Heart left ventricle (tissue), 13 donors: ENCODE data around the gene SCYL1.

Source experiments
- POLR2A ChIP-seq, 2 donors: fragments of 450-650 bp; IDR thresholded peaks; one replicate each; pipeline ENCODE4 v1.6.1; 2017; ENCODE audit warnings: antibody characterized with exemption in 2 of 2, mild to moderate bottlenecking in 2 of 2, moderate library complexity in 2 of 2
- TF ChIP-seq, protein P1 (sequence below), 12 donors: fragments of 200-600 bp; sonication (generic) in 4 of 12; IDR thresholded peaks; one replicate each; pipeline versions ENCODE4 v1.5.0 to v1.8.0; 2018 to 2022; ENCODE audit warnings: antibody characterized with exemption in 12 of 12, mild to moderate bottlenecking in 5 of 12
- donor health status: ischemic (EF 13 %, LVEDD 7.1; RV severe dilation, severe dysfunction).
- donor health status: DM: no; HTN: yes; CAD: no.
- donor health status: DM: no; HTN: no; CAD: no.
- donor health status: ischemic (EF 25% LVEDD 6.9; RV normal size, moderate dysfunction).
- donor health status: ischemic (EF 25% LVEDD 5.7; RV mildly dilated, moderate dysfunction).
- donor health status: ischemic (EF 35%, LVEDD 5.7; RV mildly dilated, moderate dysfunction).
- donor health status: nonischemic (EF 11% LVEDD 7.7; RV severe dilation, severe dysfunction).
- donor health status: DM: yes; HTN: yes; CAD: no.
- donor health status: PGD.
- donor health status: ischemic (EF 29% LVEDD 5.4; RV normal size, mild dysfunction).
- donor health status: nonischemic (EF 23%, LVEDD 6.1; RV moderate dilation, normal function).

DNA sequence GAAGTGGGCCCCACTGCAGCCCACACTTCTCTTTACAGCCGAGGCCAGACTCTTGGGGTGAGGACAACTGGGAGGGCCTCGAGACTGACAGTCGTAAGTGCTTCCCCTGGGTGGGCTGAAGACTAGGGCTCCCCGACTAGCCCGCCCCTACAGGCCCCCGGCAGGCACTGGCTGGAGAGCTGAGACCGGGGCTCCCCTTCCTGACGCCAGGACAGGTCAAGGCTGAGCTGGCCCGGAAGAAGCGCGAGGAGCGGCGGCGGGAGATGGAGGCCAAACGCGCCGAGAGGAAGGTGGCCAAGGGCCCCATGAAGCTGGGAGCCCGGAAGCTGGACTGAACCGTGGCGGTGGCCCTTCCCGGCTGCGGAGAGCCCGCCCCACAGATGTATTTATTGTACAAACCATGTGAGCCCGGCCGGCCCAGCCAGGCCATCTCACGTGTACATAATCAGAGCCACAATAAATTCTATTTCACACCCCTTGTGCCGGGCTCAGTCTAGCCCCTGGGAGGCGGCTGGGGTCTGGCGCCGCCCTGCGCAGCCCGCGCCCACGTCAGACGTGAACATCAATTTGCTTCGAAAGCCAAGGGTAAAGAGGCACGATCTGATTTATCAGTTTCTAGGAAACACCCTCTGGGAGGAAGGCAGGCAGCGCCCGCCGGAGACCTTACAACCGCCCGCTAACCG, 13.5 kb downstream of the SCYL1 start:
- TF ChIP-seq, protein P1, sequence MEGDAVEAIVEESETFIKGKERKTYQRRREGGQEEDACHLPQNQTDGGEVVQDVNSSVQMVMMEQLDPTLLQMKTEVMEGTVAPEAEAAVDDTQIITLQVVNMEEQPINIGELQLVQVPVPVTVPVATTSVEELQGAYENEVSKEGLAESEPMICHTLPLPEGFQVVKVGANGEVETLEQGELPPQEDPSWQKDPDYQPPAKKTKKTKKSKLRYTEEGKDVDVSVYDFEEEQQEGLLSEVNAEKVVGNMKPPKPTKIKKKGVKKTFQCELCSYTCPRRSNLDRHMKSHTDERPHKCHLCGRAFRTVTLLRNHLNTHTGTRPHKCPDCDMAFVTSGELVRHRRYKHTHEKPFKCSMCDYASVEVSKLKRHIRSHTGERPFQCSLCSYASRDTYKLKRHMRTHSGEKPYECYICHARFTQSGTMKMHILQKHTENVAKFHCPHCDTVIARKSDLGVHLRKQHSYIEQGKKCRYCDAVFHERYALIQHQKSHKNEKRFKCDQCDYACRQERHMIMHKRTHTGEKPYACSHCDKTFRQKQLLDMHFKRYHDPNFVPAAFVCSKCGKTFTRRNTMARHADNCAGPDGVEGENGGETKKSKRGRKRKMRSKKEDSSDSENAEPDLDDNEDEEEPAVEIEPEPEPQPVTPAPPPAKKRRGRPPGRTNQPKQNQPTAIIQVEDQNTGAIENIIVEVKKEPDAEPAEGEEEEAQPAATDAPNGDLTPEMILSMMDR (IDR thresholded peaks at IDR 0.05) = no peak
- TF ChIP-seq POLR2A (IDR thresholded peaks at IDR 0.05) = no peak
